ENCODE measurements around the gene FXYD2. TPM values are rescaled to one million over a fixed set of nuclear protein-coding genes. Genes with fewer than 3 reads are reported as not detected.
A peak's percentile ranks its signal among the peaks of the same experiment; 100 is the strongest.

Gene FXYD2
- total RNA-seq, 6 donors from 2014 or later: 0.15 to 4.5 (median 2.4) TPM

- DNase-seq (peak in 1 of 2 donors; percentile 73), ATAC-seq (ENCODE audit: low FRiP score in 2 of 2) (peak; percentile 76 to 81)
- Histone ChIP-seq H3K27me3 (no peaks in the 10 kb centered on the region), H3K4me3 (no peak overlapping the region), H3K27ac (no peak overlapping the region), H3K36me3 (no peaks in the 10 kb centered on the region), H3K4me1 (peaks cover 5 to 11% (median 9%) of the 10 kb centered on the region in 4 donors), H3K9me3 (no peaks in the 10 kb centered on the region)
- WGBS, 2 donors: 58 to 61% methylated on average over 22 of the region's 22 CpGs
- TF ChIP-seq POLR2A (IDR thresholded peaks at IDR 0.05): no peak
- TF ChIP-seq CTCF (IDR thresholded peaks at IDR 0.05): peak; percentile 78 to 92 (median 87)
Measured at GRCh38 chr11:117807482-117808327, 16.8 kb downstream of the FXYD2 start.

- no peak for ATAC-seq (ENCODE audit: low FRiP score in 2 of 2)
- no peak overlapping the region for H3K27ac ChIP-seq
- peaks cover 5 to 11% (median 9%) of the 10 kb centered on the region in 4 donors for H3K4me1 ChIP-seq
- H3K27me3 ChIP-seq: no peaks in the 10 kb centered on the region
- no peak for TF ChIP-seq POLR2A (IDR thresholded peaks at IDR 0.05)
- no peak for TF ChIP-seq EP300 (IDR thresholded peaks at IDR 0.05)
- no peak for TF ChIP-seq POLR2AphosphoS5 (IDR thresholded peaks at IDR 0.05)
- no peak for TF ChIP-seq CTCF (IDR thresholded peaks at IDR 0.05)
- H3K36me3 ChIP-seq: no peaks in the 10 kb centered on the region
- 70 to 77% methylated on average over 5 of the region's 5 CpGs for WGBS, 2 donors
- H3K4me3 ChIP-seq: no peak overlapping the region
- H3K9me3 ChIP-seq: no peaks in the 10 kb centered on the region
- no peak for DNase-seq
Measured at GRCh38 chr11:117806846-117807245, 17.7 kb downstream of the FXYD2 start.

GRCh38 chr11:117805045-117805444 is 19.5 kb downstream of the FXYD2 start:
- no peaks in the 10 kb centered on the region for H3K36me3 ChIP-seq
- ATAC-seq (ENCODE audit: low FRiP score in 2 of 2) (no peak), DNase-seq (no peak)
- TF ChIP-seq EP300 (IDR thresholded peaks at IDR 0.05) (no peak), CTCF (IDR thresholded peaks at IDR 0.05) (no peak), POLR2A (IDR thresholded peaks at IDR 0.05) (no peak), POLR2AphosphoS5 (IDR thresholded peaks at IDR 0.05) (no peak)
- H3K27ac ChIP-seq: no peak overlapping the region
- no peaks in the 10 kb centered on the region for H3K9me3 ChIP-seq
- H3K4me3 ChIP-seq: no peak overlapping the region
- 52 to 62% methylated on average over 1 of the region's 1 CpG for WGBS, 2 donors
- H3K4me1 ChIP-seq: peaks cover 5 to 11% (median 9%) of the 10 kb centered on the region in 4 donors
- no peaks in the 10 kb centered on the region for H3K27me3 ChIP-seq

GRCh38 chr11:117803896-117804295 is 20.6 kb downstream of the FXYD2 start:
- no peaks in the 10 kb centered on the region for H3K36me3 ChIP-seq
- H3K4me1 ChIP-seq: peaks cover 0 to 11% (median 4%) of the 10 kb centered on the region in 4 donors
- TF ChIP-seq EP300 (IDR thresholded peaks at IDR 0.05): no peak
- no peak for TF ChIP-seq CTCF (IDR thresholded peaks at IDR 0.05)
- no peak for TF ChIP-seq POLR2A (IDR thresholded peaks at IDR 0.05)
- no peak for TF ChIP-seq POLR2AphosphoS5 (IDR thresholded peaks at IDR 0.05)
- H3K27me3 ChIP-seq: no peaks in the 10 kb centered on the region
- H3K4me3 ChIP-seq: no peak overlapping the region
- H3K27ac ChIP-seq: no peak overlapping the region
- 95 to 96% methylated on average over 5 to 8 of the region's 8 CpGs for WGBS, 2 donors
- DNase-seq (no peak), ATAC-seq (ENCODE audit: low FRiP score in 2 of 2) (no peak)
- H3K9me3 ChIP-seq: no peaks in the 10 kb centered on the region

DNA sequence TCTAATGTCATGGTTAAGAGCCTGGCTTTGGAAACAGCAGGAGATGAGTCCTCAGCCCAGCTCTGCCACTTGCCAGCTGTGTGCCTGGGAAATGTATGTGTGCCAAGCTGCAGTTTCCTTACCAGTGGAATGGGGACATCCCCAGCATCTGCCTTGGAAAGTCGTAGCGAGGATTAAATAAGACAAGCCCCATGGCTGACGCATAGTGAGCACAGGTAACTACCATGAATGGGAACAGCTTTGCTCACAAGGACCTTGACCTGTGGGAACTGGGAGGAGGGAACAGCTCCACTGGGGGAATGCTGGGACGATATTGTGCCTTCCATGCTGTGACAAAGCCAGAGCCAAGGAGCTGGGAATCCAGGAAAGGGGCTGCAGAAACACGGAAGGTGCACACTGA is 24.9 kb downstream of the FXYD2 start:
- Histone ChIP-seq H3K36me3 (no peaks in the 10 kb centered on the region), H3K4me3 (no peak overlapping the region)
- WGBS, 2 donors: 75% methylated on average over 5 of the region's 5 CpGs

More for the DNA sequence above, 24.9 kb downstream of the FXYD2 start:
- H3K4me1 ChIP-seq: peaks cover 14 to 21% (median 21%) of the 10 kb centered on the region in 4 donors
- no peak for DNase-seq
- no peak for TF ChIP-seq POLR2AphosphoS5 (IDR thresholded peaks at IDR 0.05)
- TF ChIP-seq POLR2A (IDR thresholded peaks at IDR 0.05): no peak
- TF ChIP-seq EP300 (IDR thresholded peaks at IDR 0.05): no peak
- TF ChIP-seq CTCF (IDR thresholded peaks at IDR 0.05): no peak
- H3K9me3 ChIP-seq: no peaks in the 10 kb centered on the region
- H3K27me3 ChIP-seq: peaks cover 0 to 31% (median 15%) of the 10 kb centered on the region in 4 donors
- ATAC-seq (ENCODE audit: low FRiP score in 2 of 2): no peak
- H3K27ac ChIP-seq: no peak overlapping the region
